Adrenal gland (tissue), 5 donors: ENCODE data around the gene COPB1.

Experiments used
- POLR2A ChIP-seq, 2 donors: fragments of 450-650 bp; IDR thresholded peaks; one replicate each; pipeline ENCODE4 v1.6.1; 2017; ENCODE audit warnings: antibody characterized with exemption in 2 of 2, mild to moderate bottlenecking in 2 of 2, moderate library complexity in 1 of 2
- TF ChIP-seq, protein P1 (sequence below), 6 experiments: fragments of 450-650 bp in 4 of 6; fragments of 200-600 bp in 2 of 6; sonication (generic) in 1 of 6; IDR thresholded peaks; 1 replicate in 5 of 6; 2 replicates in 1 of 6; pipeline versions ENCODE4 v1.5.1 to v1.8.0; 2016 to 2021; ENCODE audit warnings: antibody characterized with exemption in 6 of 6, mild to moderate bottlenecking in 2 of 6, moderate library complexity in 1 of 6
- donor health status: DM: no; HTN: no; CAD: no.

DNA sequence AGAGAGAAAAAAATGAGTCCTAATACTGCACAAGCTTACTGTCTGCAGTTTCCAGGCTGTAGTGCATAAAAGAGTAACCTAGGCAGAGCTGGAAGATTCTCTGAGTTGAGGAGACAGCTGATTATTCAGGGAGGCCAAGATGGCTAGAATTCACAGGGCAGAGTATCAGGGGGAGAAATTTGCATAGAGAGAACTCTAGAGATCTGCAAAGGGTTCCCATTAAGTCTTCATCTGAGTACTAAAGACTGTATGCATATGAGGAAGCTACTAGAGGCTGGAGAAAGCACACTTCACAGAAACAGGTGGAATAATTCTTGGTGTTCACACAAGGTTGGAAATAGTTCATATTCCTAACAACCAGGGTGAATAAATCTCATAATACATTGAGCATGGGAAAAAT, 74.0 kb downstream of the COPB1 start:
- TF ChIP-seq, protein P1, sequence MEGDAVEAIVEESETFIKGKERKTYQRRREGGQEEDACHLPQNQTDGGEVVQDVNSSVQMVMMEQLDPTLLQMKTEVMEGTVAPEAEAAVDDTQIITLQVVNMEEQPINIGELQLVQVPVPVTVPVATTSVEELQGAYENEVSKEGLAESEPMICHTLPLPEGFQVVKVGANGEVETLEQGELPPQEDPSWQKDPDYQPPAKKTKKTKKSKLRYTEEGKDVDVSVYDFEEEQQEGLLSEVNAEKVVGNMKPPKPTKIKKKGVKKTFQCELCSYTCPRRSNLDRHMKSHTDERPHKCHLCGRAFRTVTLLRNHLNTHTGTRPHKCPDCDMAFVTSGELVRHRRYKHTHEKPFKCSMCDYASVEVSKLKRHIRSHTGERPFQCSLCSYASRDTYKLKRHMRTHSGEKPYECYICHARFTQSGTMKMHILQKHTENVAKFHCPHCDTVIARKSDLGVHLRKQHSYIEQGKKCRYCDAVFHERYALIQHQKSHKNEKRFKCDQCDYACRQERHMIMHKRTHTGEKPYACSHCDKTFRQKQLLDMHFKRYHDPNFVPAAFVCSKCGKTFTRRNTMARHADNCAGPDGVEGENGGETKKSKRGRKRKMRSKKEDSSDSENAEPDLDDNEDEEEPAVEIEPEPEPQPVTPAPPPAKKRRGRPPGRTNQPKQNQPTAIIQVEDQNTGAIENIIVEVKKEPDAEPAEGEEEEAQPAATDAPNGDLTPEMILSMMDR (IDR thresholded peaks at IDR 0.05) = no peak
- no peak for TF ChIP-seq POLR2A (IDR thresholded peaks at IDR 0.05)
